Tibial nerve (tissue), 4 donors: ENCODE results near the gene NOB1. TPM values are rescaled to one million over a fixed set of nuclear protein-coding genes. Genes with fewer than 3 reads are reported as not detected.

ENCODE experiments used
- DNase-seq, 2 donors: peaks; one replicate each; pipeline ENCODE4 v3.0.0-alpha.2; 2019; ENCODE audit warnings: low spot score in 2 of 2
- H3K27ac ChIP-seq, 4 donors: fragments of 200-600 bp; sonication (generic) in 3 of 4; one replicate each; pipeline ENCODE4 v1.5.1; 2017 to 2019; ENCODE audit warnings: mild to moderate bottlenecking in 1 of 4
- H3K27me3 ChIP-seq, 2 donors: fragments of 200-600 bp; sonication (generic) in 1 of 2; one replicate each; pipeline versions ENCODE4 v1.5.1 to v1.6.0; 2017 to 2019
- H3K36me3 ChIP-seq, 3 donors: fragments of 200-600 bp; sonication (generic); one replicate each; pipeline ENCODE4 v1.5.1; 2018 to 2019
- H3K4me1 ChIP-seq, 4 donors: fragments of 200-600 bp; sonication (generic) in 3 of 4; one replicate each; pipeline ENCODE4 v1.5.1; 2017 to 2019
- H3K4me3 ChIP-seq, 4 donors: fragments of 200-600 bp; sonication (generic) in 3 of 4; one replicate each; pipeline ENCODE4 v1.5.1; 2017 to 2019; ENCODE audit warnings: mild to moderate bottlenecking in 1 of 4, moderate library complexity in 1 of 4
- H3K9me3 ChIP-seq, 4 donors: fragments of 200-600 bp; sonication (generic) in 3 of 4; one replicate each; pipeline ENCODE4 v1.5.1; 2017 to 2019
- CTCF ChIP-seq, 5 experiments: fragments of 200-600 bp in 3 of 5; fragments of 450-650 bp in 2 of 5; sonication (generic) in 3 of 5; IDR thresholded peaks; one replicate each; pipeline ENCODE4 v1.5.1; 2016 to 2019; ENCODE audit warnings: antibody characterized with exemption in 5 of 5, mild to moderate bottlenecking in 3 of 5, moderate library complexity in 2 of 5
- EP300 ChIP-seq, 2 donors: sonication (generic); formaldehyde crosslinking; IDR thresholded peaks; one replicate each; pipeline ENCODE4 v1.6.1; 2017; ENCODE audit warnings: antibody characterized with exemption in 2 of 2, mild to moderate bottlenecking in 1 of 2
- POLR2A ChIP-seq, 2 donors: fragments of 450-650 bp; IDR thresholded peaks; one replicate each; pipeline ENCODE4 v1.6.1; 2017; ENCODE audit warnings: antibody characterized with exemption in 2 of 2, mild to moderate bottlenecking in 2 of 2, moderate library complexity in 2 of 2
- WGBS, 2 donors: methylation state at CpG; one replicate each; pipeline ENCODE4 v1.1.5; 2018; 5-methylcytosine and 5-hydroxymethylcytosine counted together
- total RNA-seq, 4 donors: library from RNA; depleted of rRNA; stranded (reverse); fragments of >200 nt; gene quantifications; one replicate each; pipeline ENCODE4 v1.1.0, GENCODE V29; 2016

NOB1 gene
- total RNA-seq, 4 donors from 2014 or later, result 23.2 to 42.3 (median 38.1) TPM

GRCh38 chr16:69707920-69708683, 46.6 kb downstream of the NOB1 start:
- no peak for DNase-seq
- Histone ChIP-seq H3K4me1 (peaks cover 0 to 24% (median 0%) of the 10 kb centered on the region in 4 donors), H3K27ac (no peak overlapping the region), H3K27me3 (no peaks in the 10 kb centered on the region), H3K4me3 (no peak overlapping the region), H3K36me3 (peaks cover 0 to 25% (median 0%) of the 10 kb centered on the region in 3 donors), H3K9me3 (no peaks in the 10 kb centered on the region)
- no peak for TF ChIP-seq CTCF (IDR thresholded peaks at IDR 0.05)
- TF ChIP-seq EP300 (IDR thresholded peaks at IDR 0.05), result no peak
- TF ChIP-seq POLR2A (IDR thresholded peaks at IDR 0.05), result no peak
- 84 to 85% methylated on average over 10 of the region's 10 CpGs for WGBS, 2 donors

GRCh38 chr16:69706975-69707340, 47.8 kb downstream of the NOB1 start:
- DNase-seq, result no peak
- WGBS, 2 donors, result 83 to 89% methylated on average over 2 of the region's 2 CpGs
- Histone ChIP-seq H3K36me3 (peaks cover 0 to 13% (median 0%) of the 10 kb centered on the region in 3 donors), H3K27ac (no peak overlapping the region), H3K9me3 (no peaks in the 10 kb centered on the region), H3K4me1 (peaks cover 0 to 24% (median 0%) of the 10 kb centered on the region in 4 donors), H3K27me3 (no peaks in the 10 kb centered on the region), H3K4me3 (no peak overlapping the region)
- no peak for TF ChIP-seq POLR2A (IDR thresholded peaks at IDR 0.05)
- TF ChIP-seq CTCF (IDR thresholded peaks at IDR 0.05), result no peak
- TF ChIP-seq EP300 (IDR thresholded peaks at IDR 0.05), result no peak

GRCh38 chr16:69706256-69706974, 48.3 kb downstream of the NOB1 start:
- no peak overlapping the region for H3K27ac ChIP-seq
- whole genome bisulfite sequencing, 2 donors, result 67 to 92% methylated on average over 1 of the region's 1 CpG
- no peaks in the 10 kb centered on the region for H3K27me3 ChIP-seq
- DNase-seq, result peak in 1 of 2 donors; percentile 40
- H3K4me1 ChIP-seq, result peaks cover 0 to 24% (median 0%) of the 10 kb centered on the region in 4 donors
- peaks cover 0 to 11% (median 0%) of the 10 kb centered on the region in 3 donors for H3K36me3 ChIP-seq
- no peak overlapping the region for H3K4me3 ChIP-seq
- no peaks in the 10 kb centered on the region for H3K9me3 ChIP-seq
- TF ChIP-seq POLR2A (IDR thresholded peaks at IDR 0.05), result no peak
- no peak for TF ChIP-seq CTCF (IDR thresholded peaks at IDR 0.05)
- no peak for TF ChIP-seq EP300 (IDR thresholded peaks at IDR 0.05)

- H3K4me1 ChIP-seq, result peaks cover 0 to 11% (median 0%) of the 10 kb centered on the region in 4 donors
- H3K4me3 ChIP-seq, result no peak overlapping the region
- TF ChIP-seq EP300 (IDR thresholded peaks at IDR 0.05) (no peak), CTCF (IDR thresholded peaks at IDR 0.05) (no peak), POLR2A (IDR thresholded peaks at IDR 0.05) (no peak)
- no peaks in the 10 kb centered on the region for H3K9me3 ChIP-seq
- peaks cover 0 to 9% (median 0%) of the 10 kb centered on the region in 3 donors for H3K36me3 ChIP-seq
- H3K27me3 ChIP-seq, result no peaks in the 10 kb centered on the region
- no peak overlapping the region for H3K27ac ChIP-seq
- no peak for DNase-seq
- WGBS, 2 donors, result 61 to 74% methylated on average over 2 of the region's 2 CpGs
These were observed 51.1 kb downstream of the NOB1 start for GRCh38 chr16:69703638-69704037.

GRCh38 chr16:69701866-69702265, 52.9 kb downstream of the NOB1 start:
- TF ChIP-seq POLR2A (IDR thresholded peaks at IDR 0.05) (no peak), CTCF (IDR thresholded peaks at IDR 0.05) (no peak), EP300 (IDR thresholded peaks at IDR 0.05) (no peak)
- Histone ChIP-seq H3K4me1 (peaks cover 0 to 11% (median 0%) of the 10 kb centered on the region in 4 donors), H3K4me3 (no peak overlapping the region), H3K27ac (no peak overlapping the region), H3K27me3 (no peaks in the 10 kb centered on the region), H3K36me3 (peaks cover 0 to 8% (median 0%) of the 10 kb centered on the region in 3 donors), H3K9me3 (no peaks in the 10 kb centered on the region)
- WGBS, 2 donors, result 80 to 89% methylated on average over 2 of the region's 2 CpGs
- DNase-seq, result no peak
